BLaER1 (cell line): Measurements from ENCODE around the gene RAB14.
"Not testable (repeated sequence)": the region's sequence is repeated elsewhere in the genome, so short reads cannot be mapped to it uniquely, and the experiment has no call there.

Experiments
- H3K27ac ChIP-seq: shearing (Covaris generic); formaldehyde crosslinking; 2 replicates; pipeline ENCODE4 v1.8.1; 2022
- H3K27me3 ChIP-seq: shearing (Covaris generic); formaldehyde crosslinking; 2 replicates; pipeline ENCODE4 v1.8.1; 2022
- H3K36me3 ChIP-seq: shearing (Covaris generic); formaldehyde crosslinking; 2 replicates; pipeline ENCODE4 v1.8.1; 2022
- H3K4me1 ChIP-seq: shearing (Covaris generic); formaldehyde crosslinking; 2 replicates; pipeline ENCODE4 v1.8.1; 2022
- H3K4me2 ChIP-seq: shearing (Covaris generic); formaldehyde crosslinking; 2 replicates; pipeline ENCODE4 v1.8.1; 2022
- H3K4me3 ChIP-seq: shearing (Covaris generic); formaldehyde crosslinking; 2 replicates; pipeline ENCODE4 v1.8.1; 2022
- H3K9ac ChIP-seq: shearing (Covaris generic); formaldehyde crosslinking; 2 replicates; pipeline ENCODE4 v1.8.1; 2022
- H3K9me3 ChIP-seq: shearing (Covaris generic); formaldehyde crosslinking; 2 replicates; pipeline ENCODE4 v1.8.1; 2022
- H4K20me1 ChIP-seq: shearing (Covaris generic); formaldehyde crosslinking; 2 replicates; pipeline ENCODE4 v1.8.1; 2022
- Cebpa-rat ChIP-seq: shearing (Covaris generic); IDR thresholded peaks from 2 replicates; pipeline ENCODE4 v1.8.1; 2022

Gene RAB14

GRCh38 chr9:121141306-121141705 lies 60.4 kb downstream of the RAB14 start:
- no peaks in the 10 kb centered on the region for H3K9me3 ChIP-seq
- no peaks in the 10 kb centered on the region for H4K20me1 ChIP-seq
- no peaks in the 10 kb centered on the region for H3K4me1 ChIP-seq
- H3K36me3 ChIP-seq = peaks cover 98% of the 10 kb centered on the region
- H3K9ac ChIP-seq = no peak overlapping the region
- no peak for TF ChIP-seq Cebpa-rat
- no peak overlapping the region for H3K4me3 ChIP-seq
- no peak overlapping the region for H3K27ac ChIP-seq
- H3K27me3 ChIP-seq = no peaks in the 10 kb centered on the region
- no peak overlapping the region for H3K4me2 ChIP-seq

DNA sequence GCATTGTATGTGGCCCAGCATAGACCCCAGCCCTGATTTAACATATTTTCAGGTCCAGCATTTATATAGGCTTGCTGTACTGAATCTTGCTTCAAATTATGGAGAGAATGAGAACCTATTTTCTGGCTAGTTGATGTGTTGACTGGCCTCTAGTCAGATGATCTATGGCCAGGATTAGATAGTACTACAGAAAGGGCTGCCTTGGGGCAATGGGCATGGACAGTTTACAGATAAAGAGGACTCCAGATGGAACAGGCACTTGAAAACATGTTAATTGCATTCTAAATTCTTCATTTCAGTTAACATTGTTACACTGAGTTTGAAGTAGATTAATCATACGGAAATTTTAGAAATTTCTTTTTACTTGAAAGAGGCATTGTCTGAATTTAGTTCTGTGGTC lies 61.5 kb downstream of the RAB14 start:
- no peaks in the 10 kb centered on the region for H3K27me3 ChIP-seq
- H3K9ac ChIP-seq = no peak overlapping the region
- no peaks in the 10 kb centered on the region for H3K4me1 ChIP-seq
- no peak for TF ChIP-seq Cebpa-rat
- 0 out of 2 replicates have a peak, but pooled peaks cover 9% of the 10 kb centered on the region for H4K20me1 ChIP-seq
- peaks cover 98% of the 10 kb centered on the region for H3K36me3 ChIP-seq
- H3K4me3 ChIP-seq = no peak overlapping the region
- H3K4me2 ChIP-seq = no peak overlapping the region
- H3K27ac ChIP-seq = no peak overlapping the region
- H3K9me3 ChIP-seq = no peaks in the 10 kb centered on the region

DNA sequence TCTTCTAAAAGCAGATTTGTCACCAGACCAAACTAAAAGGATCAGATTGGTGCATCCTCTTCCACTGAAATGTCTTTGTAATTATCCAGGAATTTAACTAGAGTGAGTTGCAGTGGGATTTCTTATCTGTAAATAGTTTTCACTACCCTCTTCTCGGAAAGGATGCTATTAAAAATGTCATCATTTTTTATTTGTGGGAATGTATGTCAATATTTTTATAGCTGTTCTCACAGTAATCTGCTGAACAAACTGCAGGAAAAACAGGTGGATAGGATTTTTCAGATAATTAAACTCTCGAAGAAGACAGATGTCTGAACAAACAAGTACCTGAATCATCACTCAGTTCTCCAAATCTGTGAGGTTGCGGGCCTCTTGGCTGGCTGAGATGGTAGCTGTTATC lies 62.7 kb downstream of the RAB14 start:
- H3K4me3 ChIP-seq = no peak overlapping the region
- TF ChIP-seq Cebpa-rat = no peak
- H3K9ac ChIP-seq = no peak overlapping the region
- 0 out of 2 replicates have a peak, but pooled peaks cover 12% of the 10 kb centered on the region for H4K20me1 ChIP-seq
- no peak overlapping the region for H3K27ac ChIP-seq
- H3K9me3 ChIP-seq = no peaks in the 10 kb centered on the region
- H3K36me3 ChIP-seq = peaks cover 98% of the 10 kb centered on the region
- no peak overlapping the region for H3K4me2 ChIP-seq
- H3K4me1 ChIP-seq = no peaks in the 10 kb centered on the region
- no peaks in the 10 kb centered on the region for H3K27me3 ChIP-seq

GRCh38 chr9:121138561-121138960 lies 63.1 kb downstream of the RAB14 start:
- H3K4me1 ChIP-seq = no peaks in the 10 kb centered on the region
- H3K9me3 ChIP-seq = no peaks in the 10 kb centered on the region
- no peaks in the 10 kb centered on the region for H3K27me3 ChIP-seq
- no peak overlapping the region for H3K4me3 ChIP-seq
- peaks cover 98% of the 10 kb centered on the region for H3K36me3 ChIP-seq
- H3K9ac ChIP-seq = no peak overlapping the region
- no peak overlapping the region for H3K4me2 ChIP-seq
- no peak overlapping the region for H3K27ac ChIP-seq
- H4K20me1 ChIP-seq = peaks cover 13% of the 10 kb centered on the region; the same call in 1 of the 2 replicates
- TF ChIP-seq Cebpa-rat = no peak

DNA sequence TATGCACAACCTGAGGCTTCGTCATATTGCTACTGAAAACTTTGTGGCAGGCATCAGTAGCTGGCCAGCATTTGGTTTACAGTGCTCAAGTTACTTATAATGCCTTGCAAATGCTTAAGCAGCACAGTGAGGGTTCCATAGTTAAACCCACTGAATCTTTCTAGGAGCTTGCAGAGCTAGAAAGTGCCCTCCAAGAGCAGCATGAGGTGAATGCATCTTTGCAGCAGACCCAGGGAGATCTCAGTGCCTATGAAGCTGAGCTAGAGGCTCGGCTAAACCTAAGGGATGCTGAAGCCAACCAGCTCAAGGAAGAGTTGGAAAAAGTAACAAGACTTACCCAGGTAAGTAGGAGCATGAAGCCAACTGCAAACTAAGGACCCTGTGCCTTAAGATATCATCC lies 66.0 kb downstream of the RAB14 start:
- Histone ChIP-seq H3K36me3 (peaks cover 87% of the 10 kb centered on the region), H3K27me3 (no peaks in the 10 kb centered on the region), H3K4me3 (no peak overlapping the region), H3K4me1 (no peaks in the 10 kb centered on the region), H3K4me2 (no peak overlapping the region), H3K27ac (no peak overlapping the region), H4K20me1 (peaks cover 21% of the 10 kb centered on the region; the same call in 1 of the 2 replicates), H3K9ac (no peak overlapping the region), H3K9me3 (no peaks in the 10 kb centered on the region)
- no peak for TF ChIP-seq Cebpa-rat

- H3K4me3 ChIP-seq = no peak overlapping the region
- no peaks in the 10 kb centered on the region for H3K9me3 ChIP-seq
- peaks cover 67% of the 10 kb centered on the region for H3K36me3 ChIP-seq
- H3K27me3 ChIP-seq = no peaks in the 10 kb centered on the region
- H4K20me1 ChIP-seq = peaks cover 21% of the 10 kb centered on the region; the same call in 1 of the 2 replicates
- no peak for TF ChIP-seq Cebpa-rat
- H3K4me2 ChIP-seq = no peak overlapping the region
- no peak overlapping the region for H3K9ac ChIP-seq
- H3K4me1 ChIP-seq = no peaks in the 10 kb centered on the region
- no peak overlapping the region for H3K27ac ChIP-seq
Measured at GRCh38 chr9:121133104-121133816, 68.4 kb downstream of the RAB14 start.

DNA sequence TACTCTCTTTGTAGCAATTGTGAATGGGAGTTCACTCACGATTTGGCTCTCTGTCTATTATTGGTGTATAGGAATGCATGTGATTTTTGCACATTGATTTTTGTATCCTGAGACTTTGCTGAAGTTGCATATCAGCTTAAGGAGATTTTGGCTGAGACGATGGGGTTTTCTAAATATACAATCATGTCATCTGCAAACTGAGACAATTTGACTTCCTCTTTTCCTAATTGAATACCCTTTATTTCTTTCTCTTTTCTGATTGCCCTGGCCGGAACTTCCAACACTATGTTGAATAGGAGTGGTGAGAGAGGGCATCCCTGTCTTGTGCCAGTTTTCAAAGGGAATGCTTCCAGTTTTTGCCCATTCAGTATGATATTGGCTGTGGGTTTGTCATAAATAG lies 72.3 kb downstream of the RAB14 start:
- H3K36me3 ChIP-seq = peaks cover 61% of the 10 kb centered on the region

More for the DNA sequence above, 72.3 kb downstream of the RAB14 start:
- H3K27ac ChIP-seq, H4K20me1 ChIP-seq, H3K4me1 ChIP-seq, H3K4me3 ChIP-seq, H3K9ac ChIP-seq, H3K4me2 ChIP-seq, H3K27me3 ChIP-seq: not testable (repeated sequence)
- H3K9me3 ChIP-seq = peaks cover 11% of the 10 kb centered on the region
